Measurements from ENCODE around the gene CAPN6.

DNA sequence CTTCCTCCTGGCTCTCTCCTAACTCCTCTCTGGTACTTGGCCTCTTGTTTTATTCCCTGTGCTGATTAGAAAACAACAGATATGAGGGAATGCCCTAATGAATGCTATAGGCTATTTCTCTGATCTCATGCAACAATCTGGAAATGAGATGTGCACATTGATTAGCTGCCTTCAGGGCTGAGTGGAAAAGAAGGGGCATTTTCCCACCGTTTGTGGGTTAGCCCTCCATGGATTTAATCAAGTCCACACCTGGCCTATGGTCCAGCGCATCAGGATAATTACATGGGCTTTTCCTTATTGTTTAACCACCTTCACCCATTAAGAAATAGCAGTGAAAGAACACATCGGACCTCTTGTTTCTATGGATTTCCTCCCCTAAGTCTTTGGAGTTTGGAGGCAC, 70.0 kb downstream of the CAPN6 start:
- TF ChIP-seq, protein P1, sequence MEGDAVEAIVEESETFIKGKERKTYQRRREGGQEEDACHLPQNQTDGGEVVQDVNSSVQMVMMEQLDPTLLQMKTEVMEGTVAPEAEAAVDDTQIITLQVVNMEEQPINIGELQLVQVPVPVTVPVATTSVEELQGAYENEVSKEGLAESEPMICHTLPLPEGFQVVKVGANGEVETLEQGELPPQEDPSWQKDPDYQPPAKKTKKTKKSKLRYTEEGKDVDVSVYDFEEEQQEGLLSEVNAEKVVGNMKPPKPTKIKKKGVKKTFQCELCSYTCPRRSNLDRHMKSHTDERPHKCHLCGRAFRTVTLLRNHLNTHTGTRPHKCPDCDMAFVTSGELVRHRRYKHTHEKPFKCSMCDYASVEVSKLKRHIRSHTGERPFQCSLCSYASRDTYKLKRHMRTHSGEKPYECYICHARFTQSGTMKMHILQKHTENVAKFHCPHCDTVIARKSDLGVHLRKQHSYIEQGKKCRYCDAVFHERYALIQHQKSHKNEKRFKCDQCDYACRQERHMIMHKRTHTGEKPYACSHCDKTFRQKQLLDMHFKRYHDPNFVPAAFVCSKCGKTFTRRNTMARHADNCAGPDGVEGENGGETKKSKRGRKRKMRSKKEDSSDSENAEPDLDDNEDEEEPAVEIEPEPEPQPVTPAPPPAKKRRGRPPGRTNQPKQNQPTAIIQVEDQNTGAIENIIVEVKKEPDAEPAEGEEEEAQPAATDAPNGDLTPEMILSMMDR (IDR thresholded peaks at IDR 0.05; ENCODE audit: low read depth, low read length, poor library complexity, severe bottlenecking) = no peak
- TF ChIP-seq EZH2phosphoT487 (IDR thresholded peaks at IDR 0.05; ENCODE audit: borderline replicate concordance, low read length) = no peak

All from DOHH2 (cell line).